ENCODE data around the gene LLGL2. TPM values are rescaled to one million over a fixed set of nuclear protein-coding genes. Genes with fewer than 3 reads are reported as not detected.

LLGL2 gene
- total RNA-seq, 1 donor from 2014 or later, result 34.4 TPM

GRCh38 chr17:75478508-75478907, 47.0 kb upstream of the LLGL2 start:
- H3K9me3 Mint-ChIP-seq (ENCODE audit: unreplicated experiment), result no peaks in the 10 kb centered on the region
- H3K4me1 Mint-ChIP-seq (ENCODE audit: unreplicated experiment), result peaks cover 42% of the 10 kb centered on the region
- peaks cover under 1% of the 10 kb centered on the region for H3K27me3 Mint-ChIP-seq (ENCODE audit: unreplicated experiment)
- no peak for TF ChIP-seq CTCF (IDR thresholded peaks at IDR 0.05; ENCODE audit: unreplicated experiment)
- no peak overlapping the region for H3K27ac Mint-ChIP-seq (ENCODE audit: unreplicated experiment)
- no peak overlapping the region for H3K4me3 Mint-ChIP-seq (ENCODE audit: unreplicated experiment)
- no peak for DNase-seq (ENCODE audit: low spot score)
- H3K36me3 Mint-ChIP-seq (ENCODE audit: low read depth, unreplicated experiment), result no peaks in the 10 kb centered on the region

GRCh38 chr17:75480281-75480680, 45.2 kb upstream of the LLGL2 start:
- H3K36me3 Mint-ChIP-seq (ENCODE audit: low read depth, unreplicated experiment), result peaks cover 3% of the 10 kb centered on the region
- DNase-seq (ENCODE audit: low spot score), result no peak
- H3K27ac Mint-ChIP-seq (ENCODE audit: unreplicated experiment), result no peak overlapping the region
- peak overlapping the region; percentile 21 for H3K4me3 Mint-ChIP-seq (ENCODE audit: unreplicated experiment)
- TF ChIP-seq CTCF (IDR thresholded peaks at IDR 0.05; ENCODE audit: unreplicated experiment), result no peak
- no peaks in the 10 kb centered on the region for H3K9me3 Mint-ChIP-seq (ENCODE audit: unreplicated experiment)
- peaks cover 6% of the 10 kb centered on the region for H3K27me3 Mint-ChIP-seq (ENCODE audit: unreplicated experiment)
- H3K4me1 Mint-ChIP-seq (ENCODE audit: unreplicated experiment), result peaks cover 40% of the 10 kb centered on the region

- no peak for DNase-seq (ENCODE audit: low spot score)
- Mint-ChIP-seq H3K4me1 (ENCODE audit: unreplicated experiment) (peaks cover 31% of the 10 kb centered on the region), H3K27me3 (ENCODE audit: unreplicated experiment) (peaks cover 8% of the 10 kb centered on the region), H3K4me3 (ENCODE audit: unreplicated experiment) (no peak overlapping the region), H3K27ac (ENCODE audit: unreplicated experiment) (no peak overlapping the region), H3K9me3 (ENCODE audit: unreplicated experiment) (no peaks in the 10 kb centered on the region), H3K36me3 (ENCODE audit: low read depth, unreplicated experiment) (peaks cover 3% of the 10 kb centered on the region)
- no peak for TF ChIP-seq CTCF (IDR thresholded peaks at IDR 0.05; ENCODE audit: unreplicated experiment)
These were observed 44.1 kb upstream of the LLGL2 start for GRCh38 chr17:75481194-75482068.

GRCh38 chr17:75482098-75482942, 43.2 kb upstream of the LLGL2 start:
- H3K9me3 Mint-ChIP-seq (ENCODE audit: unreplicated experiment), result no peaks in the 10 kb centered on the region
- peaks cover 9% of the 10 kb centered on the region for H3K36me3 Mint-ChIP-seq (ENCODE audit: low read depth, unreplicated experiment)
- no peak overlapping the region for H3K4me3 Mint-ChIP-seq (ENCODE audit: unreplicated experiment)
- H3K4me1 Mint-ChIP-seq (ENCODE audit: unreplicated experiment), result peaks cover 31% of the 10 kb centered on the region
- H3K27me3 Mint-ChIP-seq (ENCODE audit: unreplicated experiment), result peaks cover 16% of the 10 kb centered on the region
- no peak for TF ChIP-seq CTCF (IDR thresholded peaks at IDR 0.05; ENCODE audit: unreplicated experiment)
- no peak for DNase-seq (ENCODE audit: low spot score)
- no peak overlapping the region for H3K27ac Mint-ChIP-seq (ENCODE audit: unreplicated experiment)

Data from endothelial cell (in vitro differentiated cells).